OCI-LY7 (cell line): ENCODE measurements around the gene DYNAP.

Experiments
- CTCF ChIP-seq: fragments of 200-600 bp; sonication (generic); conservative IDR thresholded peaks from 2 replicates; pipeline ENCODE4 v1.5.1; 2014; ENCODE audit warnings: mild to moderate bottlenecking, antibody characterized with exemption, low read length, moderate library complexity, mixed read lengths
- EZH2phosphoT487 ChIP-seq: fragments of 200-600 bp; sonication (generic); IDR thresholded peaks from 2 replicates; pipeline ENCODE4 v1.6.1; 2018; ENCODE audit warnings: low read depth, borderline replicate concordance, mild to moderate bottlenecking, mixed run types, antibody characterized with exemption, low read length, moderate library complexity, mixed read lengths

- TF ChIP-seq CTCF = no peak
- TF ChIP-seq EZH2phosphoT487 = no peak
These were observed 39.5 kb upstream of the DYNAP start for GRCh38 chr18:54551590-54551989.
